ENCODE data around the gene IRS2.
"Not testable (repeated sequence)": the region's sequence is repeated elsewhere in the genome, so short reads cannot be mapped to it uniquely, and the experiment has no call there.

The IRS2 gene

GRCh38 chr13:109751477-109751876 is 34.9 kb downstream of the IRS2 start:
- DNase-seq = no peak

GRCh38 chr13:109750221-109750775 is 36.1 kb downstream of the IRS2 start:
- DNase-seq = no peak

DNA sequence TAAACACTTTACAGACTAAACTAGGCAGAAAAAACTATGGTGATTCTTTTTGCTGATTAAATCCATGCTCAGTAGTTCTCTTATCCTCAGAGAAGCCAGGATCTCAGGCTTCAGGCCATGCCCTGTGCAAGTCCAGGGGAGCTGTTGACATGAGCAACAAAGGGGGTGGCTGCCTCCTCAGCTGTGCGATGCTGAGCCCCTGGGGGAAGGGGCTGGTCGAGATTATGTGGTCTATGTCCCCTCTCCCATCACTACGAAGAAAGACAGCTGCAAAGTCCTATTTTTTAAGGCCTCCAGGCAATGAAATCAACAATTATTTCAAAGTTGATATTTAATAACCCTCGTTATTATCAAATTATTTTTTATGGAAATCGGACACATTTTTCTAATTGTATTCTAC is 37.0 kb downstream of the IRS2 start:
- DNase-seq = no peak

- no peak for DNase-seq
These were observed 37.7 kb downstream of the IRS2 start for GRCh38 chr13:109748677-109749076.

DNA sequence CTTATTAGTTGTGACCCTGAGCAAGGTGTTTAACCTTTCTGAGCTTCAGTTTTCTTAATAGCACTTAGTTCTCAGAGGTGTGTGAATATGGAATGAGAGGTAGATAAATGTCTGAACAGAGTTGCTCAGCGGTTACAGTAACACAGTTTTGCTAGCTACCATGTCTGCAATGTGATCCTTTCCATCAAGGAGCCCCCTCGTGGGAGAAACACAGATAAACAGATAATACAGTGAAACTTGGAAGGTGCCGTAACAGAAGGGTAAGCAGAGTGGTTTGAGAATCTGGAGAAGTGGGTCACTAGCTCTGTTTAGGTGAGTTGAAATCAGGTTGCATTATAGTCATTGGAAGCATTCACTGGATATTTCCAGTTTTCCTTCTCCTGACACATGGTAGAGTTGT is 38.9 kb downstream of the IRS2 start:
- no peak for DNase-seq

DNA sequence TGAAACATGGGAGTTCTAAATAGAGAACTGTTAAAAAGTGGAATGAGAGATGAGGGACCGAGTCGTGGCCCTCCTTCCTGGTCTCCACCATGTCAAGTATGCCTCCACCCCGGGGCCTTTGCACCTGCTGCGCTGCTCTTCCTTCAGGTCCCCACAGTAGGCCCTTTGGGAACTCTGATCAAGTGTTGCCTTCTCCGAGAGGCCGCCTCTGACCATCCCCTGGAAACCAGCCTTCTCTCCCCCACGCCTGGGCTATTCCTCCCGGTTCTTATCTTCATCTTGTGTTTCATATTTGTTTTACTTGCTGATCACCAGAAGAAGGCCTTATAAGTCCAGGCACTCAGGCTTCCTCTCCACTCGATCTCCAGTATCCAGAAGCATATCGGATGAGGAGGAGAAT is 40.0 kb downstream of the IRS2 start:
- no peak for DNase-seq

DNA sequence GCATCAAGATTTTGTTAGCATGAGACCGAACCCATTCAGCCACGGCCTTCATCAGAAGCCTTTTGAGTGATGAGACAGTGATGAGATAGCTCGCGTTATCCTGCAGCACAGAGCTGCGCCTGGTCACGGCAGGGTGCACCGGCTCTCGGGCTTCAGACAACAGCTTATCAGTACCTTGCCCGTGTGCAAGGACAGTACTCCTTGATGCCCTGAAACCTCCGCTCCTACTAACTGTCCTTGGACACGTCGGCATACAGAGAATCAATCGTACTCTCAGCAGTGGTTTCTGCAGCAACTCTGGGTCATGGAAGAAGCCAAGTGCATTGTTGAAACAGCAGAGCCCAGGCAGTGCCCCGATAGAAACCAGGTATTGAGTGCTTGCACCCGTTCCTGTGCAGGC is 40.7 kb downstream of the IRS2 start:
- no peak for DNase-seq

DNA sequence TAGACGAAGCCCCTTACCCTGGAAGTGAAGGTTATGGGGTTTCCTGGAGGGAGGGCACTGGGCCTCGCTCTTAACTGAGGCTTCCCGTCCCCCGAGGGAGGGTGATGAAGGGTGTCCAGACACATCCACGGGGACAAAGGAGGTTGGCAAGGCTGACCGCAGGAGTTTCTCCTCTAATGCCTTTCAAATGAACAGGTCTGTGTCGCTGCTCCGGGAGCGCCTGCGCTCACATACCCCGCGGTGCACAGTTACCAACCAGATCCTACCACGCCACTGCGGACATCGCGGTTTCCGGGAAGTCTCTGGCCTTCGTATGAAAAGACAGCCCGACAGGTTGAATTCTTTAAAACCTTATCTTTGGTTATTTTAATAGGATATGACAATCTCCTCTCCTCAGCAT is 41.3 kb downstream of the IRS2 start:
- no peak for DNase-seq

GRCh38 chr13:109744512-109745051 is 41.8 kb downstream of the IRS2 start:
- DNase-seq = no peak

- no peak for DNase-seq
These were observed 42.5 kb downstream of the IRS2 start for GRCh38 chr13:109743706-109744453.

- no peak for DNase-seq
These were observed 44.4 kb downstream of the IRS2 start for GRCh38 chr13:109741966-109742365.

GRCh38 chr13:109740721-109741120 is 45.7 kb downstream of the IRS2 start:
- no peak for DNase-seq

DNA sequence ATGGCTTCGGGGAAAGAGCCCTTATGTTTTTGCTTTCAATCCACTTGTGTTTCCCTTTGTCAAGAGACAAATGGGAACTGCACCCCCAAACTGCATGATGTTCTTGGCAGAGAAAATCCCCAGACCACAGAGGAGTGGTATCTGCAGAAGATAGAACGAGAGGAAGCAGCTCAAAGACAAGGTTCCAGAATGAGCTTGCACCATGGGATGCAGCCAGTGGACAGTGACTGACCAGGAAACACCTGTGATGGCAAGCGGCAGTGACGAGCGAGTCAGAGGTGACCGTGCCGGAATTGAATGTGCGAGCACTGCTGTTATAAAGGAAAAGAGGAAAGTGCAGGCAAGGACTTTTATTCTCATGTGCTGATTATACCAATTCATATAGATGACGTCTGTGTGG is 46.3 kb downstream of the IRS2 start:
- DNase-seq = no peak

GRCh38 chr13:109738298-109738746 is 48.1 kb downstream of the IRS2 start:
- no peak for DNase-seq

DNA sequence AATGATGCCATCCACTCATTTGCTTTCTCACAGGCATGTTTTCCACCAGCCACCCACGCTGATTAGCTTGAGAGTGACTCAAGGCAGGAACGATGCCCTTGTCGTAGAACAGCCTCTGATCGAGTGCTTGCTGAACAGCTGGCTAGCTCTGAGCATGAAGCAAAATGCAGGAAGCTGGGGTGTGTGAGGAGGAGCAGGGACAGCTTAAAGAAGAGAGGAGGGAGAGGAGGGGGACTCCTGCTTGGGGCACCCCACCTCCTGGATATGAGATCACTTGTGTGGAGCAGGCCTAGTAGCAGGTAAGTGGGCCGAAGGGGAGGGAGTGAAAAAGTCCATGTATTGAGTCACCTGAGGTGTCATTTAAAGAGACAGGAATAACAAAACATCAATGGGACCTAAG is 48.8 kb downstream of the IRS2 start:
- DNase-seq = no peak

DNA sequence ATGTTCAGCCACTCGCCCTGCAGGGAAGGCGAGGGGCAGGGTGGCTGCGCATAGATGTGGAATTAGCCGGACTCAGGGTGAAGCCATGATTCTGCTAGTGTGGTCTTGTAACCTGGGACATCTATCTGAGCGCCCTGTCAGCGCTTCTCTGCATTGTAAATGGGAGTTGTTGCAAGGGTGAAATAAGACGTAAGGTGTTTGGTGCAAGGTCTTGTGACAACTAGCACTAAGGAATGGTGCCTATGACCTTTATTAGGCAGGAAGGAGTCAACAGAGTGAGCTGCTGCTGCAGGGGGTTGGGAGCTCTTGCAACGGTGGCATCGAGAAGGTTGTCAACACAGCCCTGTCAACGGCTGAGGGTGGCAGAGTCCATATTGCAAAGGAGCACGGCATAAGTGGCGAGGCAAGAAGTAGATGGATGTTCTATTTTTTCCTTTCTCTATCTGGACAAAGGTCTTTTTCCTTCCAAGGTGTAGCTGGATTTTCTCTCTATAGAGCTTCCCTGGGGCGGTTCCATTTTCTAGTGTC is 49.3 kb downstream of the IRS2 start:
- DNase-seq = no peak

DNA sequence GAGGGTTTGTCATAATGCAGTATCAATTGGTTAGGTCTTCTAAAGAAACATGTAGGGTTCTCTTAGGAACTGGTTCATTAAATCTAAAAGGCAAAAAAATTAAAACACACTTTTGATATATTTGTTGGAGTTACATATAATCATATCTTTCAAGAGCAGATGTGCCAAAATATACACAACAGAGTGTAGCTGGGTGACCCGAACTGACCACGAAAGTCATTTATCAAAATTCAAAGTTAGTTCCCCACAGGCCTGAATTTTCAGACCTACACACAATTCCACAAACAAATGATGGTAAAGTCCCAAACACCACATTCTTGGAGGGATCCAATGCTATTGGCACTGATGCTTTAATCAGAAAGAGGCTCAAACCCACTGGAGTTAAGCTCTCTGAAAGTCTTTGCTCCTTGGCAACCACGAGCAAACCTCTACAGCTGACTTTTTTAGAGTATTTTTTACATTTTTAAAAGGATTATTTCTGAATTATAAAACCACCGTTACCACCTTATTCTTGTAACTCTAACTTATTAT is 50.9 kb downstream of the IRS2 start:
- no peak for DNase-seq

DNA sequence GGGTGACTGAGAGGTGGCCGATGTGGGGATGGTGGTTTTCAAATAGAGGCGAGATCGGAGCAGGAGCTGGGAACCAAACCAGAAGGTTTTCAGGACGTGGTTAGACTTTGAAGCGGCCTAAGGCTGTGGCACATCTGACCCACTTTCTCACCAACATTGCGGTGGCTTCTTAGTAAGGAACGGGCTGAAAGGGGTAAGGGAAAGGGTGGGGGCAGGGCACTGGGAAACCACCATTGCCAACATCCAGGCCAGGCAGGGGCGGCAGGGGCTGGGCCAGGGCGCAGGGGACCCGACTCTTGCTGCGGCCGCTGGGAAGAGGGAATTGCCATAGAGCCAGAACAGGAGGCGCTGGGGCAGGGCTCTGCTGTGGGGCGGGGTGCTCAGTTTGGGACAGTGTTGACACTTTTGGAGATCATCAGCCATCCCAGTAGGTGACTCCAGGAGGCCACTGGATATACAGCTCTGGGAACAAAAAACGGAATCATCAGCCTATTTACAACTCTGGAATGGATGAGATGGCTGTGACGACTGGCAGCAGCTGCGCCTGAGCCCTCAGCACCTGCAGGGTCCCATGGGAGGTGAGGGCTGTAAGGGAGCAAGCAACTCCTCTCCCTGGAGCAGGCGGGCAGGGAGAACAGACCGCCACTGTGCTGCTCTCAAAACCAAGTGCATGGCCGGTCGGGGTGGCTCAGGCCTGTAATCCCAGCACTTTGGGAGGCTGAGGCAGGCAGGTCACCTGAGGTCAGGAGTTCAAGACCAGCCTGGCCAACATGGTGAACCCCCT is 52.2 kb downstream of the IRS2 start:
- DNase-seq = no peak

DNA sequence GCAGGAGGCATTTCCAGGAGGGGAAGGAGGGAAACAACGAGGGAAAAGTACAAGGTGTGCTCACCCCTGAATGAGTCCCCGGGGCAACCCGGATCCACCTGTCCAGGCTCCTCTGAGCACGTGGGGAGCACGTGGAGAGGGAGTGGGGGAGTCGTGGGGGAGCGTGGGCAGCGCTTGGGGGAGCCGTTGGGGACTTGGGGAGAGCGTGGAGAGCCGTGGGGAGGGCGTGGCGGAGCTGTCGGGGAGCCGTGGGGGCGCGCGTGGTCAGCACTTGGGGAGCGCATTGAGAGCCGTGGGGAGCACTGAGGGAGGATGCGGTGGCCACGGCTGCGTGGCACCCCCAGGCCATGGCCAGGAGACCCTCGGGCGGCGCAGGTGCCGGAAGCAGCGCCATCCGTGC is 52.8 kb downstream of the IRS2 start:
- DNase-seq = no peak

DNA sequence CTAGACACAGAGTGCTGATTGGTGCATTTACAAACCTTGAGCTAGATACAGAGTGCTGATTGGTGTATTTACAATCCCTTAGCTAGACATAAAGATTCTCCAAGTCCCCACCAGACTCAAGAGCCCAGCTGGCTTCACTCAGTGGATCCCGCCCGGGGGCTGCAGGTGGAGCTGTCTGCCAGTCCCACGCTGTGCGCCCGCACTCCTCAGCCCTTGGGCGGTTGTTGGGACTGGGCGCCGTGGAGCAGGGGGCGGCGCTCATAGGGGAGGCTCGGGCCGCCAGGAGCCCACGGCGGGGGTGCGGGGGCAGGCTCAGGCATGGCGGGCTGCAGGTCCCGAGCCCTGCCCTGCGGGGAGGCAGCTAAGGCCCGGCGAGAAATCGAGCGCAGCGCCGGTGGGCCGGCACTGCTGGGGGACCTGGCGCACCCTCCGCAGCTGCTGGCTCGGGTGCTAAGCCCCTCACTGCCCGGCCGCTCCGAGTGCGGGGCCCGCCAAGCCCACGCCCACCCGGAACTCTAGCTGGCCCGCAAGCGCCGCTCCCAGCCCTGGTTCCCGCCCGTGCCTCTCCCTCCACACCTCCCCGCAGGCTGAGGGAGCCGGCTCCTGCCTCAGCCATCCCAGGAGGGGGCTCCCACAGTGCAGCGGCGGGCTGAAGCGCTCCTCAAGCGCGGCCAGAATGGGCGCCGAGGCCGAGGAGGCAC is 53.8 kb downstream of the IRS2 start:
- DNase-seq = not testable (repeated sequence)

DNA sequence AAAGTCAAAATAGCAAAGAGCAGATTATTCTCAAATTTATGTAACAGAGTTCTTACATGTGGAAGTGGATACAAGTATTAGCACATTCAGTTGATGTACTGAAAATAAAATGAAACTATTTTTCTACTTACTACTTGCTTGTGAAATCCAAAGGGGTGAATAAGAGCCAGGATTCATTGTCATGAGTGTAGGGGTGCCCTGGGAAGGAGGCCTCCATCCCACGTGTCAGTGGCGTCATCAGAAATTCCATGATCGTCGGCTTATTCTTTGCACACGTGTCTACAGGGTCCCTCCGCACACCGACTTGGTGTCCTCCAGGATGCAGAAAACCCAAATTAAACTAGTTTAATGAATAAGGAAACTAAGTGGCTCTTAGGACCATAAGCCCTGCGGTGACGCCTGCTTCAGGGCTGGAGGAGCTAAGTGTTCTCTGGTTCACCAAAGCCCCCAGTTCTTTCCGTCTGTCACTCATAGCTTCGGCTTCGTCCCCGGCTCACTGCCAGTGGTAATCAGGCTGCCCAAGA is 55.5 kb downstream of the IRS2 start:
- no peak for DNase-seq
